Measurements from ENCODE around the gene PTGES2.

PTGES2 gene

GRCh38 chr9:128127568-128127989 is at the start of gene PTGES2:
TSS of gene PTGES2 (minus strand) at chr9:128127729. CDS start at chr9:128127717, 12 bp downstream.
- DNase-seq (ENCODE audit: low read depth in 2 of 2): peak; percentile 74 to 76

- DNase-seq (ENCODE audit: low read depth in 2 of 2): no peak
These were observed 48.2 kb upstream of the PTGES2 start for GRCh38 chr9:128175726-128176125.

- DNase-seq (ENCODE audit: low read depth in 2 of 2): no peak
These were observed 47.6 kb upstream of the PTGES2 start for GRCh38 chr9:128175102-128175563.

- no peak for DNase-seq (ENCODE audit: low read depth in 2 of 2)
These were observed 46.5 kb upstream of the PTGES2 start for GRCh38 chr9:128174062-128174461.

GRCh38 chr9:128169925-128170324 is 42.4 kb upstream of the PTGES2 start:
- no peak for DNase-seq (ENCODE audit: low read depth in 2 of 2)

GRCh38 chr9:128169492-128169891 is 42.0 kb upstream of the PTGES2 start:
- no peak for DNase-seq (ENCODE audit: low read depth in 2 of 2)

- DNase-seq (ENCODE audit: low read depth in 2 of 2): no peak
These were observed 41.3 kb upstream of the PTGES2 start for GRCh38 chr9:128168731-128169308.

GRCh38 chr9:128167209-128167608 is 39.7 kb upstream of the PTGES2 start:
- no peak for DNase-seq (ENCODE audit: low read depth in 2 of 2)

- DNase-seq (ENCODE audit: low read depth in 2 of 2): no peak
These were observed 38.6 kb upstream of the PTGES2 start for GRCh38 chr9:128166169-128166568.

GRCh38 chr9:128164307-128164885 is 36.9 kb upstream of the PTGES2 start:
- no peak for DNase-seq (ENCODE audit: low read depth in 2 of 2)

- DNase-seq (ENCODE audit: low read depth in 2 of 2): no peak
These were observed 36.2 kb upstream of the PTGES2 start for GRCh38 chr9:128163523-128164306.

GRCh38 chr9:128163027-128163515 is 35.5 kb upstream of the PTGES2 start:
- DNase-seq (ENCODE audit: low read depth in 2 of 2): no peak

- DNase-seq (ENCODE audit: low read depth in 2 of 2): no peak
These were observed 34.9 kb upstream of the PTGES2 start for GRCh38 chr9:128162215-128163026.

GRCh38 chr9:128161215-128161902 is 33.8 kb upstream of the PTGES2 start:
- no peak for DNase-seq (ENCODE audit: low read depth in 2 of 2)

GRCh38 chr9:128160603-128160987 is 33.1 kb upstream of the PTGES2 start:
- peak; percentile 47 to 54 for DNase-seq (ENCODE audit: low read depth in 2 of 2)

- peak; percentile 92 to 96 for DNase-seq (ENCODE audit: low read depth in 2 of 2)
These were observed 32.5 kb upstream of the PTGES2 start, which contains the start of gene BBLN for GRCh38 chr9:128159784-128160602. TSS of gene BBLN (plus strand) at chr9:128160265. CDS start at chr9:128160408, 143 bp downstream.

GRCh38 chr9:128159522-128159783 is 31.9 kb upstream of the PTGES2 start:
- peak in 1 of 2 donors; percentile 10 for DNase-seq (ENCODE audit: low read depth in 2 of 2)

GRCh38 chr9:128155736-128156500 is 28.4 kb upstream of the PTGES2 start:
- no peak for DNase-seq (ENCODE audit: low read depth in 2 of 2)

- no peak for DNase-seq (ENCODE audit: low read depth in 2 of 2)
These were observed 26.6 kb upstream of the PTGES2 start for GRCh38 chr9:128153947-128154695.

All from stimulated activated CD4-positive, alpha-beta T cell treated with anti-CD3 and anti-CD28 coated beads, Interleukin-1b, Interleukin-23, amount 100 ng/mL, for 4 hours (primary cell).